Sigmoid colon (tissue), 7 donors: Measurements from ENCODE around the gene PLK3. TPM values are rescaled to one million over a fixed set of nuclear protein-coding genes. Genes with fewer than 3 reads are reported as not detected.

Experiments
- DNase-seq: peaks from one replicate; pipeline ENCODE4 v3.0.0-alpha.2; 2019
- H3K27ac ChIP-seq, 4 donors: fragments of 200-600 bp; sonication (generic); one replicate each; pipeline ENCODE4 v1.5.1; 2016 to 2019; ENCODE audit warnings: mild to moderate bottlenecking in 1 of 4
- H3K27me3 ChIP-seq, 3 donors: fragments of 200-600 bp; sonication (generic); one replicate each; pipeline ENCODE4 v1.5.1; 2019; ENCODE audit warnings: mild to moderate bottlenecking in 1 of 3
- H3K36me3 ChIP-seq, 4 donors: fragments of 200-600 bp; sonication (generic); one replicate each; pipeline ENCODE4 v1.5.1; 2016 to 2019
- H3K4me1 ChIP-seq, 4 donors: fragments of 200-600 bp; sonication (generic); one replicate each; pipeline ENCODE4 v1.5.1; 2017 to 2019
- H3K4me3 ChIP-seq, 4 donors: fragments of 200-600 bp; sonication (generic); one replicate each; pipeline ENCODE4 v1.5.1; 2017 to 2019; ENCODE audit warnings: mild to moderate bottlenecking in 2 of 4, moderate library complexity in 1 of 4
- H3K9me3 ChIP-seq, 4 donors: fragments of 200-600 bp in 3 of 4; sonication (generic) in 3 of 4; one replicate each; pipeline versions ENCODE4 v1.5.1 to v1.6.1; 2013 to 2019
- CTCF ChIP-seq, 4 experiments: fragments of 450-650 bp in 3 of 4; fragments of 200-600 bp in 1 of 4; IDR thresholded peaks; one replicate each; pipeline ENCODE4 v1.5.1; 2016 to 2019; ENCODE audit warnings: antibody characterized with exemption in 4 of 4, mild to moderate bottlenecking in 3 of 4, moderate library complexity in 2 of 4
- EP300 ChIP-seq, 4 donors: sonication (generic); formaldehyde crosslinking; IDR thresholded peaks; one replicate each; pipeline ENCODE4 v1.6.1; 2017; ENCODE audit warnings: antibody characterized with exemption in 4 of 4
- POLR2A ChIP-seq, 2 donors: fragments of 450-650 bp; IDR thresholded peaks; one replicate each; pipeline ENCODE4 v1.6.1; 2016; ENCODE audit warnings: antibody characterized with exemption in 2 of 2, mild to moderate bottlenecking in 2 of 2, moderate library complexity in 2 of 2
- POLR2AphosphoS5 ChIP-seq, 4 donors: sonication (generic); formaldehyde crosslinking; IDR thresholded peaks; one replicate each; pipeline ENCODE4 v1.6.1; 2017; ENCODE audit warnings: antibody characterized with exemption in 4 of 4
- WGBS, 2 donors: extraction: QIAGEN DNeasy Blood & Tissue Kit; methylation state at CpG; one replicate each; pipeline ENCODE4 v1.1.7; 2013; 5-methylcytosine and 5-hydroxymethylcytosine counted together
- intact Hi-C: fragments of 100-400 bp; cut with DNase I; formaldehyde crosslinking; loops from one replicate; pipeline ENCODE4 v1.15.1; 2023
- polyA plus RNA-seq, 3 donors: library from polyadenylated mRNA; stranded (reverse); fragments of 200-250 nt; gene quantifications; one replicate each; pipeline ENCODE4 v1.2.3, GENCODE V29; 2013
- total RNA-seq, 4 donors: library from RNA; depleted of rRNA; stranded (reverse); fragments of >200 nt; gene quantifications; one replicate each; pipeline ENCODE4 v1.1.0, GENCODE V29; 2016
- donor health status: healthy with polysubstance abuse.
- donor health status: Bipolar disorder and iron deficiency.
- donor health status: healthy.

Gene PLK3
- total and polyA plus RNA-seq, 7 donors, result 7.2 to 28.1 (median 10.2) TPM

- Histone ChIP-seq H3K27ac (peak overlapping the region in 1 of 4 donors; percentile 25), H3K27me3 (no peaks in the 10 kb centered on the region), H3K9me3 (no peaks in the 10 kb centered on the region), H3K4me1 (no peaks in the 10 kb centered on the region), H3K4me3 (no peak overlapping the region), H3K36me3 (peaks cover 0 to 3% (median 0%) of the 10 kb centered on the region in 4 donors)
- intact Hi-C loops, result no loop called here
- peak; percentile 79 for DNase-seq
- WGBS, 2 donors, result 47 to 54% methylated on average over 24 of the region's 24 CpGs
- TF ChIP-seq POLR2AphosphoS5 (IDR thresholded peaks at IDR 0.05), result no peak
- TF ChIP-seq CTCF (IDR thresholded peaks at IDR 0.05), result no peak
- TF ChIP-seq POLR2A (IDR thresholded peaks at IDR 0.05), result no peak
- no peak for TF ChIP-seq EP300 (IDR thresholded peaks at IDR 0.05)
Observed at GRCh38 chr1:44826375-44827196, 26.4 kb downstream of the PLK3 start.

GRCh38 chr1:44827197-44828002, 27.2 kb downstream of the PLK3 start:
- no peaks in the 10 kb centered on the region for H3K9me3 ChIP-seq
- H3K4me1 ChIP-seq, result no peaks in the 10 kb centered on the region
- WGBS, 2 donors, result 88 to 90% methylated on average over 28 of the region's 28 CpGs
- no peak for DNase-seq
- H3K27ac ChIP-seq, result no peak overlapping the region
- TF ChIP-seq POLR2AphosphoS5 (IDR thresholded peaks at IDR 0.05) (no peak), EP300 (IDR thresholded peaks at IDR 0.05) (no peak), POLR2A (IDR thresholded peaks at IDR 0.05) (no peak)
- H3K36me3 ChIP-seq, result peaks cover 0 to 3% (median 0%) of the 10 kb centered on the region in 4 donors
- H3K27me3 ChIP-seq, result no peaks in the 10 kb centered on the region
- H3K4me3 ChIP-seq, result no peak overlapping the region
- intact Hi-C loops, result no loop called here

GRCh38 chr1:44828003-44828651, 27.9 kb downstream of the PLK3 start:
- TF ChIP-seq CTCF (IDR thresholded peaks at IDR 0.05) (no peak), POLR2A (IDR thresholded peaks at IDR 0.05) (no peak), EP300 (IDR thresholded peaks at IDR 0.05) (no peak), POLR2AphosphoS5 (IDR thresholded peaks at IDR 0.05) (no peak)
- DNase-seq, result no peak
- H3K27ac ChIP-seq, result no peak overlapping the region

GRCh38 chr1:44828841-44829440, 28.8 kb downstream of the PLK3 start:
- Histone ChIP-seq H3K4me1 (no peaks in the 10 kb centered on the region), H3K4me3 (no peak overlapping the region), H3K9me3 (no peaks in the 10 kb centered on the region), H3K27me3 (no peaks in the 10 kb centered on the region), H3K36me3 (peaks cover 0 to 3% (median 0%) of the 10 kb centered on the region in 4 donors), H3K27ac (no peak overlapping the region)
- intact Hi-C loops, result no loop called here
- WGBS, 2 donors, result 95% methylated on average over 15 of the region's 15 CpGs
- TF ChIP-seq CTCF (IDR thresholded peaks at IDR 0.05) (no peak), POLR2A (IDR thresholded peaks at IDR 0.05) (no peak), EP300 (IDR thresholded peaks at IDR 0.05) (no peak), POLR2AphosphoS5 (IDR thresholded peaks at IDR 0.05) (no peak)
- no peak for DNase-seq

More at GRCh38 chr1:44828003-44828651, 27.9 kb downstream of the PLK3 start:
- Histone ChIP-seq H3K27me3 (no peaks in the 10 kb centered on the region), H3K36me3 (peaks cover 0 to 3% (median 0%) of the 10 kb centered on the region in 4 donors), H3K4me1 (no peaks in the 10 kb centered on the region), H3K9me3 (no peaks in the 10 kb centered on the region), H3K4me3 (no peak overlapping the region)
- intact Hi-C loops, result no loop called here
- 95 to 96% methylated on average over 21 of the region's 21 CpGs for WGBS, 2 donors
